Breast epithelium (tissue), 3 donors: ENCODE measurements around the gene HRH1.

Experiments
- CTCF ChIP-seq, 3 donors: fragments of 450-650 bp; IDR thresholded peaks; one replicate each; pipeline ENCODE4 v1.5.1; 2016 to 2017; ENCODE audit warnings: antibody characterized with exemption in 3 of 3, mild to moderate bottlenecking in 3 of 3, moderate library complexity in 3 of 3
- POLR2A ChIP-seq: fragments of 450-650 bp; IDR thresholded peaks from one replicate; pipeline ENCODE4 v1.6.1; 2016; ENCODE audit warnings: antibody characterized with exemption, mild to moderate bottlenecking, moderate library complexity
- POLR2AphosphoS5 ChIP-seq, 3 donors: sonication (generic); formaldehyde crosslinking; IDR thresholded peaks; one replicate each; pipeline ENCODE4 v1.6.1; 2017; ENCODE audit warnings: antibody characterized with exemption in 3 of 3

GRCh38 chr3:11206316-11206715 is 52.0 kb downstream of the HRH1 start:
- no peak for TF ChIP-seq CTCF (IDR thresholded peaks at IDR 0.05)
- no peak for TF ChIP-seq POLR2A
- no peak for TF ChIP-seq POLR2AphosphoS5 (IDR thresholded peaks at IDR 0.05)
